GM18511 (cell line): Measurements from ENCODE around the gene ANO2.
"Not testable (repeated sequence)": the region's sequence is repeated elsewhere in the genome, so short reads cannot be mapped to it uniquely, and the experiment has no call there.

ENCODE experiments used
- ATAC-seq: cut with Tn5 transposase; IDR thresholded peaks from one replicate; pipeline ENCODE4 v1.9.1; 2021; ENCODE audit warnings: mild to moderate bottlenecking, moderate library complexity; ENCODE audit not compliant: unreplicated experiment

The ANO2 gene

GRCh38 chr12:5685935-5686334 lies 259.1 kb downstream of the ANO2 start:
- ATAC-seq = no peak

- ATAC-seq = no peak
These were observed 260.1 kb downstream of the ANO2 start for GRCh38 chr12:5684989-5685388.

GRCh38 chr12:5682581-5682980 lies 262.5 kb downstream of the ANO2 start:
- ATAC-seq = no peak

GRCh38 chr12:5678176-5678575 lies 266.9 kb downstream of the ANO2 start:
- no peak for ATAC-seq

- not testable (repeated sequence) for ATAC-seq
These were observed 275.4 kb downstream of the ANO2 start for GRCh38 chr12:5669624-5670023.

- ATAC-seq = no peak
These were observed 279.4 kb downstream of the ANO2 start for GRCh38 chr12:5665615-5666014.

- no peak for ATAC-seq
These were observed 283.2 kb downstream of the ANO2 start for GRCh38 chr12:5661811-5662210.

- no peak for ATAC-seq
These were observed 284.8 kb downstream of the ANO2 start for GRCh38 chr12:5660238-5660637.

- not testable (repeated sequence) for ATAC-seq
These were observed 286.6 kb downstream of the ANO2 start for GRCh38 chr12:5658339-5658941.

GRCh38 chr12:5656836-5657235 lies 288.2 kb downstream of the ANO2 start:
- ATAC-seq = no peak

- no peak for ATAC-seq
These were observed 289.9 kb downstream of the ANO2 start for GRCh38 chr12:5655120-5655519.

- ATAC-seq = no peak
These were observed 291.0 kb downstream of the ANO2 start for GRCh38 chr12:5654019-5654418.

GRCh38 chr12:5650829-5651461 lies 294.1 kb downstream of the ANO2 start:
- ATAC-seq = no peak

GRCh38 chr12:5650281-5650680 lies 294.8 kb downstream of the ANO2 start:
- ATAC-seq = no peak

- ATAC-seq = no peak
These were observed 296.2 kb downstream of the ANO2 start for GRCh38 chr12:5648692-5649359.

GRCh38 chr12:5643266-5643665 lies 301.8 kb downstream of the ANO2 start:
- no peak for ATAC-seq

- ATAC-seq = no peak
These were observed 307.4 kb downstream of the ANO2 start for GRCh38 chr12:5637698-5638097.

- ATAC-seq = no peak
These were observed 308.2 kb downstream of the ANO2 start for GRCh38 chr12:5636907-5637306.

- no peak for ATAC-seq
These were observed 312.0 kb downstream of the ANO2 start for GRCh38 chr12:5633106-5633505.

GRCh38 chr12:5632453-5632852 lies 312.6 kb downstream of the ANO2 start:
- no peak for ATAC-seq

GRCh38 chr12:5631497-5631896 lies 313.6 kb downstream of the ANO2 start:
- no peak for ATAC-seq

- no peak for ATAC-seq
These were observed 314.3 kb downstream of the ANO2 start for GRCh38 chr12:5630726-5631125.
